ENCODE results near the gene CFAP161. TPM values are rescaled to one million over a fixed set of nuclear protein-coding genes. Genes with fewer than 3 reads are reported as not detected.

CFAP161 gene
- total RNA-seq, 2 experiments from 2014 or later, result not detected

DNA sequence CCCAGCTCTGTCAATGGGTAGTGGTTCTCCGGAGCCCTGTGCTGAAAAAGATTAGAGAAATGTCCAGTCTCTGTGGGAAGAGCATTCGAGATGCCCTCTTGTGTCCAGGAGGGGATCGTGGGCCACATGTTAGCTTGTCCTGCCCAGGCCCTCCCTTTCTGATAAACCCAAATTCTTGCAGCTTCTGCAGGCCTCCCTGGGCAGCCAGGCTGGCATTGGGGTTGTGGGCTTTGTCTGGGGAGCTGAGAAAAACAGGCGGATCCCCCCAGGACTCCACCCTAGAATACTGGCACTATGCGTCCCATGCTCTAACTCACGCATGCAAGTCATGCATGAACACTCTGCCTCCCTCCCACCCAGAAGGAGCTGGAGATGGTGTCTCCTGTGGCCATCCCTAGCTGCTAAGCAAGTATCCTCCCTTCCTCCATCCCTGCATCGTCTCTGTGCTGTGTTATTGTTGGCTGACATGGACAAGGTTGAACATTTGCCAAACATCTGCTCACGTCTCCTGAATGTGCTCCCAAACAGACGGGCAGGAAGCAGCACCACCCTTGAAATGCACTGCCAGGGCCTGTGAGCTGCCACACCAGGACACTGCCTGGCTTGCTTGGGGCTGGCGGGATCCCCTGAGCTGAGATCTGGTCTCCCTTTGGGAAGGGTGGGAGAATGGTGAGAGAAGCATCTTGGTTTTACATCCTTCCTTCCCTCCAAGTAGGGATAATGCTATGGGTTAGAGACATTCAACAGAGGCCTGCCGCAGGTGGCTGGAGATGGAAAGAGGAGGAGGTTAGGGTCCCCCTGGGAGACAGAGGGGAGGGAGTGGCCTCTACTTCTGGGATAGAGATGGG lies 26.5 kb downstream of the CFAP161 start:
- Mint-ChIP-seq H3K4me3 (no peak overlapping the region), H3K36me3 (no peaks in the 10 kb centered on the region), H3K9me3 (no peaks in the 10 kb centered on the region), H3K27me3 (no peaks in the 10 kb centered on the region), H3K4me1 (peaks cover 23% of the 10 kb centered on the region), H3K27ac (no peak overlapping the region)
- DNase-seq, result no peak

DNA sequence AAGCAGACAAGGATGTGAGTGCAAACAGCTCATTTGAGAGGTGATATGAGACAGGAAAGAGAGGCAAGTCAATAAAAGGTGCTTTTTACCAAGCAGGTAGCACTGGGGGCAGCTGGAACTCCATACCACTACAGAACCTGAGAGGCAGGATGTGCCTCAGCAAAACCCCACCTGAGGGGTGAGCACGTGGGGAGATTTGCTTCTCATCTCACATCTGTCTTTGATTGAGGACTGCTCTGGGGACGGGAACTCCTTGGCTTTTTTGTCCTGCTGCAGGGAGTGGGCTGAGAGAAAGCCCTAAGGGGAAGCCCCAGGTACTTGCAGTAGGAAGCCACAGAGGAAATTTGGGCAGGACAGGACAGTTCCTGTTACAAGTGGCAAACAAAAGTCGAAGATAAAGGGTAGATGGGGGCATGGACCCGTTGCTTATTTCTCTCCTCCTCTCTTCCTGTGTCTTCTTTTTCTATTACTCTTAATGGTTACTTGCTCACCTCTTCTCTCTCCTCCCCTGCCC lies 27.1 kb downstream of the CFAP161 start:
- Mint-ChIP-seq H3K27me3 (no peaks in the 10 kb centered on the region), H3K27ac (peak overlapping the region; percentile 2)
- DNase-seq, result peak; percentile 10

GRCh38 chr15:81161851-81162250 lies 27.8 kb downstream of the CFAP161 start:
- H3K27me3 Mint-ChIP-seq, result no peaks in the 10 kb centered on the region
- no peak for DNase-seq
- peak overlapping the region; percentile 2 for H3K27ac Mint-ChIP-seq
- peaks cover 21% of the 10 kb centered on the region for H3K4me1 Mint-ChIP-seq
- no peaks in the 10 kb centered on the region for H3K9me3 Mint-ChIP-seq
- no peak overlapping the region for H3K4me3 Mint-ChIP-seq
- no peaks in the 10 kb centered on the region for H3K36me3 Mint-ChIP-seq

More for the DNA sequence above, 27.1 kb downstream of the CFAP161 start:
- no peak overlapping the region for H3K4me3 Mint-ChIP-seq
- H3K4me1 Mint-ChIP-seq, result peaks cover 21% of the 10 kb centered on the region
- H3K36me3 Mint-ChIP-seq, result no peaks in the 10 kb centered on the region
- H3K9me3 Mint-ChIP-seq, result no peaks in the 10 kb centered on the region

- H3K9me3 Mint-ChIP-seq, result no peaks in the 10 kb centered on the region
- DNase-seq, result no peak
- H3K27ac Mint-ChIP-seq, result no peak overlapping the region
- peaks cover 21% of the 10 kb centered on the region for H3K4me1 Mint-ChIP-seq
- H3K4me3 Mint-ChIP-seq, result no peak overlapping the region
- no peaks in the 10 kb centered on the region for H3K27me3 Mint-ChIP-seq
- no peaks in the 10 kb centered on the region for H3K36me3 Mint-ChIP-seq
These were observed 30.1 kb downstream of the CFAP161 start for GRCh38 chr15:81163961-81164800.

DNA sequence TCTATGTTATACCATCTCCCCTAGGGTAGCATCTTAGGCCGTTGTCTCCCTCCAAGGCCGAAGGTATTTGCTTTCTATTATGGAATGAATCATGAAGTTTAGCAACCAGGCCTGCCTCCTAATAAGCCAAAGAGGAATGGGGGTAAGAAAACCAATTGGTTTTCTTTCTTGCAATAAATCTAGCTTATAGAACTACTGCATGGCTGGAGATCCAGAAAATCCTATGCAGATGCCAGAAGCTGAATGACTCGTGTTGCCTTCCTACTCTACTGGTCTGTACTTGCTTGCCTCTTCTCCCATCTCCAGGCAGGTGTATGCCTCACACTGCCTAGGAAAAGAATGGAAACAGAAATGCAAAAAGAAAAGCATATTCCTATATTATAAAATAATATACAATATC lies 31.5 kb downstream of the CFAP161 start:
- H3K4me1 Mint-ChIP-seq, result peaks cover 20% of the 10 kb centered on the region

DNA sequence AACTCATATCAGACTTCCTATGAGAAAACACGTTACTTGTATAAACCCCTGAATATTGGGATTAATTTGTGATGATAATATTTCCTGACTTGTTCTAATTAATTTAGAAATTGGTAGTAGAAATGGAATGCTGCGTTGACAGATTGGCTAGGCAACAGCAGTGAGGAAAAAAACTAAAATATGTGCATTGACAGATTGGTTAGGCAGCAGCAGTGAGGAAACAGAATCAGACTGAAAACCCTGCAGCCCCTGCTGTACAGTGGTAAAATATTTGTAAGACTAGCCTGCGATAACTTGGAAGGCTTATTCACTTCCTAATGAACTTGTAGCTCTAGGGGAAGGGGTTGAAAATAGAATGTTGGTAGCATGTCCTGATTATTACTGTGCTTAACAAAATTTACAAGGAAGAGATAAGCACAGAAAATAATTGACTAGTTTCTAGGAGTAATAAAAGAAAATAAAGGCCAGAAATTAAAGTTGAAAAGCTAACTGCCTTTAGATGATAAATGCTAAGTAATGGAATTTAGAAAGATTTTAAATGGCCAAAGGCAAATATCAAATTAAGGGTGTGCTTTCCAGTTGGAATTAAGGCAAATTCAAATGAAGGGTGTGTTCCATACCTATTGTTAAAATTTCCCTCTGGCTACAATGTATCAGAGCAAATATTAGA lies 32.7 kb downstream of the CFAP161 start:
- no peaks in the 10 kb centered on the region for H3K36me3 Mint-ChIP-seq
- H3K27ac Mint-ChIP-seq, result no peak overlapping the region
- no peaks in the 10 kb centered on the region for H3K9me3 Mint-ChIP-seq

More for the DNA sequence above, 31.5 kb downstream of the CFAP161 start:
- Mint-ChIP-seq H3K9me3 (no peaks in the 10 kb centered on the region), H3K4me3 (no peak overlapping the region), H3K36me3 (no peaks in the 10 kb centered on the region), H3K27ac (no peak overlapping the region), H3K27me3 (no peaks in the 10 kb centered on the region)
- no peak for DNase-seq

DNA sequence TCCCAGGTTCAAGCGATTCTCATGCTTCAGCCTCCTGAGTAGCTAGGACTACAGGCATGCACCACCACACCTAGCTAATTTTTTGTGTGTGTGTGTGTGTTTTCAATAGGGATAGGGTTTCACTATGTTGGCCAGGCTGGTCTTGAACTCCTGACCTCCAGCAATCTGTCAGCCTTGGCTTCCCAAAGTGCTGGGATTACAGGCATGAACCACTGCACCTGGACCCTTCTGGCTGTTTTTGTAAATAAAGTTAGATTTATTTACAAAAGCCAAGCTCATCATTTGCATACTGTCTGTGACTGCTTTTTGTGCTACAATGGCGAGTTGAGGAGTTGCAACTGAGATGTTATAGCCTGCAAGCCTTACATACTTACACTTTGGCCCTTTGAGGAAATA lies 34.1 kb downstream of the CFAP161 start:
- Mint-ChIP-seq H3K4me1 (no peaks in the 10 kb centered on the region), H3K9me3 (no peaks in the 10 kb centered on the region), H3K4me3 (no peak overlapping the region), H3K27me3 (peaks cover 12% of the 10 kb centered on the region), H3K36me3 (no peaks in the 10 kb centered on the region), H3K27ac (no peak overlapping the region)
- DNase-seq, result no peak

More for the DNA sequence above, 32.7 kb downstream of the CFAP161 start:
- Mint-ChIP-seq H3K27me3 (peaks cover 8% of the 10 kb centered on the region), H3K4me3 (no peak overlapping the region), H3K4me1 (peaks cover 8% of the 10 kb centered on the region)
- no peak for DNase-seq

DNA sequence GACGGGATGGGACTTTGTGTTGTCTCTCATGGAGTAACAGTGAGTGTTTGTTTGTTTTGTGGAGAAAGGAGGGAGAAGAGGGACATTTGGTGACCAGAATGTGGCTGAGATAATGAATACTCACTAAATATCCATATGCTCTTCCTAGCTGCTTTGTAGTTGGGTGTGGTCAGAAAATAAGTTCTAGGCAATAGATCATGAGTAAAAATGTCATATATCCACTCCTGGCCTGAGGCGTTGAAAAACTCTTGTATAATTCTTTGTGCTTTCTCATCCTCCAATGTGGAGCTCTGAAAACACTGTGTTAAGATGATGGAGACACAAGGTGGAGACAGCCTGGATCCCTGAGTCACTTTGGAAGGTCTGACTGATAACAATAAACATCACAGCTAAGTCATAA lies 34.6 kb downstream of the CFAP161 start:
- Mint-ChIP-seq H3K4me1 (no peaks in the 10 kb centered on the region), H3K27me3 (peaks cover 12% of the 10 kb centered on the region), H3K36me3 (no peaks in the 10 kb centered on the region), H3K27ac (no peak overlapping the region), H3K4me3 (no peak overlapping the region), H3K9me3 (no peaks in the 10 kb centered on the region)
- DNase-seq, result no peak

DNA sequence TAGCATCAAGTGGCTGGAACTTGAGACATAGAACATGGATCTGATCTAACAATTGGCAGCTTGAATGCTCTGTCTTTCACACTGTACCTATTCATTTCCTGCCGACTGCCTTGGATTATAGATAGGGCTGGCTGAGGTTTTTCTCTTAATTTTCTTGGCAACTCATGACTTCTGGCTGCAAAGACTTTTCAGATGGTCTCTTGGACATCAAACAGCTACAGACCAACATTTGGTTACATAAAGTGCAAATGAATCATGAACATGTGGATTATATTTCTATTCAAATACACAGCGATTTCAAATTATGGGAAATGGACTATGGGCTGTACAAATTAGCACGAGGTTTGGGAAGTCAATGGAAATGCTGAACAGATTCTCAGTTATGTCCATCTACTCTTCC lies 36.4 kb downstream of the CFAP161 start:
- no peaks in the 10 kb centered on the region for H3K9me3 Mint-ChIP-seq
- no peak overlapping the region for H3K4me3 Mint-ChIP-seq
- no peaks in the 10 kb centered on the region for H3K4me1 Mint-ChIP-seq
- no peaks in the 10 kb centered on the region for H3K36me3 Mint-ChIP-seq
- peaks cover 12% of the 10 kb centered on the region for H3K27me3 Mint-ChIP-seq
- H3K27ac Mint-ChIP-seq, result no peak overlapping the region
- DNase-seq, result no peak

DNA sequence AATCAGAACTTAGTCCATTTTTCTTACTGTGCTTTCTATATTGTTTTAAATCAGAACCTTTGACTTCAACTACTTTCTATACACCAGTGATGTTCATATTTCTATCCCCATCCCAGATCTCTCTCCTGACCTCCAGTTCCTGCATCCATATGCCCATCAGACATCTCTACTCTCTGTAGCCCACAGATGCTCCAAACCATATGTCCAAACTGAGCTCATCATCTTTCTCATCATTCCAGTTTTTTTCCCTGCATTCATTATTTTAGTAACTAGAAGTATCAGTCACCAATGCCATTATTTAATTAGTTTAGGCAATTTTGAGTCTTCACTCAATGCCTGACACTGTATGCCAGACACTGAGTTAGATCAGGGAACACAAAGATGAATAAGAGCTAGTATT lies 37.2 kb downstream of the CFAP161 start:
- no peaks in the 10 kb centered on the region for H3K9me3 Mint-ChIP-seq
- H3K27ac Mint-ChIP-seq, result no peak overlapping the region
- no peak overlapping the region for H3K4me3 Mint-ChIP-seq
- peaks cover 12% of the 10 kb centered on the region for H3K27me3 Mint-ChIP-seq
- DNase-seq, result no peak
- H3K36me3 Mint-ChIP-seq, result no peaks in the 10 kb centered on the region
- H3K4me1 Mint-ChIP-seq, result no peaks in the 10 kb centered on the region

- peaks cover 12% of the 10 kb centered on the region for H3K27me3 Mint-ChIP-seq
- H3K9me3 Mint-ChIP-seq, result no peaks in the 10 kb centered on the region
- no peaks in the 10 kb centered on the region for H3K4me1 Mint-ChIP-seq
- H3K4me3 Mint-ChIP-seq, result no peak overlapping the region
- H3K36me3 Mint-ChIP-seq, result no peaks in the 10 kb centered on the region
- no peak for DNase-seq
- H3K27ac Mint-ChIP-seq, result no peak overlapping the region
These were observed 40.2 kb downstream of the CFAP161 start for GRCh38 chr15:81174125-81174791.

GRCh38 chr15:81174792-81175327 lies 40.8 kb downstream of the CFAP161 start:
- Mint-ChIP-seq H3K36me3 (no peaks in the 10 kb centered on the region), H3K4me3 (no peak overlapping the region), H3K27ac (no peak overlapping the region), H3K9me3 (no peaks in the 10 kb centered on the region), H3K27me3 (peaks cover 12% of the 10 kb centered on the region), H3K4me1 (no peaks in the 10 kb centered on the region)
- DNase-seq, result no peak

DNA sequence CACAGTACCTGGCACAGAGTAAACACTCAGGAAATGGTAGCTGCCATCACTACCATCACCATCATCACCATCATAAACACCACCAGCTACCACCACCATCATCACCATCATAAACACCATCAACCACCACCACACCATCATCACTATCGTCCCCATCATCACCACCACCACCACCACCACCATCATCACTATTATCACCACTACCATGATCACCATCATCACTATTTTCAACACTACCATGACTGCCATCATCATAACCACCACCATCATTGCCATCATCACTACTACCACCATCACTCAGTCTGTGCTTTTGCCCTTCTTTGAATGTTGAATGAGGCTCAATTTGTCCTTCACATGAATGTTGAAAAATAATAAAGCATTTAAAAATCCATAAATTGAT lies 41.4 kb downstream of the CFAP161 start:
- peaks cover 12% of the 10 kb centered on the region for H3K27me3 Mint-ChIP-seq

DNA sequence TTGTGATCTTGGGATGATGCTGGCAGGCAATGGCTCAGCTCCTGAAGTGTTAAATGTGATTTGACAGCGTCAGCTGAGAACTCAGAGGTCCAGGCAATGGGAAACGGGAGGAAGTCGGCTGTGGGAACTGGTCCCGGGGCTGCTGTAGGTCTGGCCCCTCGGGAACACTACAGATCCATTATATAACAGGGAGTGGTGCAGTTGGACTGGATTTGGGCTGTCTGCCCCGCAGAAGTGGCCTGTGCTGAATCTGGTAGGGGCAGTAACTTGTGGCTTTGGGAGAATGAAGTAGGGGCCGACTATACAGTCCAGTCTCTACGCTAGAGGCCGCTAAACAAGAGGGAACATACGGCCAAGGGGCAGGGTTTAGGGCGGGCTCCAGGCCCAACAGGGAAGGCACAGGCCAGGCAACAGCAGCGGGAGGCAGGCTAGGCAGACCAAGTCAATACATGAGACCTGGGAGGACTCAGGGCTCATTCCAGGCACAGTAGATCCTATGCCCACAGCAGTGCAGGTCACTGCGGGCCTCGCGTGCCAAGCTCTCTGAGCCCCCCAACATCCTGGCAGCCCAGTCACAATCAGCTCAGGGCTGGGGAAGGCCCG lies 42.3 kb downstream of the CFAP161 start:
- Mint-ChIP-seq H3K9me3 (no peaks in the 10 kb centered on the region), H3K4me3 (no peak overlapping the region), H3K27ac (no peak overlapping the region), H3K4me1 (no peaks in the 10 kb centered on the region), H3K36me3 (no peaks in the 10 kb centered on the region), H3K27me3 (peaks cover 7% of the 10 kb centered on the region)
- DNase-seq, result no peak

More for the DNA sequence above, 41.4 kb downstream of the CFAP161 start:
- no peaks in the 10 kb centered on the region for H3K9me3 Mint-ChIP-seq
- H3K36me3 Mint-ChIP-seq, result no peaks in the 10 kb centered on the region
- H3K4me3 Mint-ChIP-seq, result no peak overlapping the region
- H3K4me1 Mint-ChIP-seq, result no peaks in the 10 kb centered on the region
- no peak for DNase-seq
- H3K27ac Mint-ChIP-seq, result no peak overlapping the region

Data from activated naive CD8-positive, alpha-beta T cell treated with anti-CD3 and anti-CD28 coated beads for 36 hours (primary cell).